Hematopoietic multipotent progenitor cell (in vitro differentiated cells): ENCODE results near the gene ITGA2. TPM values are rescaled to one million over a fixed set of nuclear protein-coding genes. Genes with fewer than 3 reads are reported as not detected.

Experiments
- DNase-seq, 3 donors: peaks; one replicate each; pipeline ENCODE4 v3.0.0-alpha.2; 2011 to 2015; ENCODE audit warnings: low read depth in 2 of 3, low spot score in 2 of 3
- total RNA-seq: library from RNA; depleted of rRNA; stranded (reverse); fragments of >200 nt; gene quantifications from one replicate; pipeline ENCODE4 v1.2.3, GENCODE V29; 2012

The ITGA2 gene
- total RNA-seq, 1 donor: 1.6 TPM

- no peak for DNase-seq
Measured at GRCh38 chr5:53048248-53048647, 59.1 kb downstream of the ITGA2 start.

GRCh38 chr5:53052499-53052898, 63.3 kb downstream of the ITGA2 start:
- DNase-seq: no peak

DNA sequence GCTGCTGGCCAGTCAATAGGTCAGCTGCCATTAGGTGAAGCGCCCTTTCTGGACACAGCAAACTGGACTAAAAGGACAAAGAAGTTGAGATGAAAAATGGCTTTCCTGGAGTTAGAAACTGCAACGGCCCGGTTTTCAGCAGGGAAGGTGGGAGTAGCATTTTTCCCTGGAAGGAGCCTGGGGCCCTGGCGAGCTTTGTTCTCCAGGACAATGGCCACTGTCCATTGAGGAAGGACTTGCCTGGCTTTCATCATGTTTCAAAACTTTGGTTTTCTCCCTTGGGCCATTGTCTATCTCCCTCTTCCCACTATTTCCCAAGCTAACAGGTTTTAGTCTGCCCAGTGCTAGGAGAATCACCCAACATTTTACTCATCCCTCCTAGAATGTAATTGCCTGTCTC, 64.2 kb downstream of the ITGA2 start:
- no peak for DNase-seq

GRCh38 chr5:53055365-53055764, 66.2 kb downstream of the ITGA2 start:
- DNase-seq: no peak

DNA sequence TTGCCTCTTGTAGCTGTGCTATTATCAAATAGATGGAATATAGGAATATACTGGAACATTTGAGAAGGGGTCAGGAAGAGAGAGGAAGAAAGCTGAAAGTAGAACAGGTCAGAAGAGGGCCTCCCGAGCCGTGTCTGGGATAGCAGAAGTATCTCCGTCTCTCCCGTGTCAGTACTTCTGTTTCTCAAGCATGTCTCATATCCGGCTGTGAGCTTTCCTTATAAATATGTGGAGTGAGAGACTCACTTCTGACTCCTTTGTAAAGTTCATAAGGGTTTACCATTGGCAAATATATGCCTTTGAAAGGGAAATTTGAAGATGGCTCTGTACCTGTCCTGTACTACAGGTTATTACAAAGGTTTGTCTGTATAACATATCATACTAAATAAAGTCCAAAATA, 70.1 kb downstream of the ITGA2 start:
- DNase-seq: no peak

DNA sequence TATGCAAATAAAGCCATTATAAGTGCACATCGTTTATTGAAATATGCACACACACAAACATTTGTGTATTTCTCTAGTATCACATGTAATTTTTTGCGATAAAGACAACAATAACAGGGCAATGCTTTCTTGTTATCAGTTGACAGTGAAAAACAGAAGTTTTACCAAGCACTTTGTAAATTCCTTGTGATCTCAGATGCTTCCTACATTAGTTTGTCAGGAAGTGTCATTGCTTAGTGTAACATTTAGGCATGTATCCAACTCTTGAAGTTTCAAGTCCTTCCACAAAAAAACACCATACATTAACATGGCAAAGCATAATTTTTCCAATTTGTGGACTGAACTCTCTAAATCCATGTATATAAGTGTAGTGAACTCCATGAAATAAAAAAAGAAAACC, 74.0 kb downstream of the ITGA2 start:
- DNase-seq: no peak

GRCh38 chr5:53063791-53064190, 74.6 kb downstream of the ITGA2 start:
- DNase-seq: no peak

DNA sequence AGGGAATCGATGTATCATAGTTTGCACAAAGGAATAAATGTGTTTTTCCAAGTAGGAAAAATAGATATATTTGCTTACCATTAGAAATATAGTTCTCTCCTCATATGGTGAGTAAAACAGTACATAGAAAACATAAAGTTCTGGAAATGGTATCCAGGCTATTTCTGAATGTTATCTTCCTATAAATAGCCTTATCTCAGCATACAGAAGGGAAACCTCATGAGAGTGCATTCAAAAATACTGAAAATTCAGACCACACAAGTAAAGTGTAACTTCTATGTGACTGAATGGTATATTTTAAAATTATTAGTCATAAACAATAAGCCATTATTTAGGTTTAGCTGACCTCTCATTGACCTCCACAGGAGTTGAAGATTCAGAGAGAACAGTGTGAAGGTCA, 76.9 kb downstream of the ITGA2 start:
- DNase-seq: no peak

DNA sequence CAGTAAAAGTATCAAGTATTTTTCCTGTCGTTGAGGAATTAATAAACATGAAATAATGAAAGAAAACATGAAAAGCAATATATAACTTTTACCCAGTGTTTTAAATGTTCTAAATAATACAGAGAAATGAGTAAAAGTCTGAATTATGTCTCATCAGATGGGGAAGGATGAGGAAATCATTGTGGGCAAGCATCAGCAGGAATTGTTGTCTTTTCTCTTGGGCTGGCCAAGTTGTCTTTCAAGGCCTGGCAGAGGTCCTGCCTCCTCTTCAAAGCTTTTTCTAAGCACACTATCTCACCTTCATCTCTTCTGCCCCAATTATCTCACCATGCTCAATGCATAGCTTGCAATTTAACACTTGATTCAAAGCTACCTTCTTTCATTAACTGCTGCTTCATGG, 78.5 kb downstream of the ITGA2 start:
- no peak for DNase-seq

DNA sequence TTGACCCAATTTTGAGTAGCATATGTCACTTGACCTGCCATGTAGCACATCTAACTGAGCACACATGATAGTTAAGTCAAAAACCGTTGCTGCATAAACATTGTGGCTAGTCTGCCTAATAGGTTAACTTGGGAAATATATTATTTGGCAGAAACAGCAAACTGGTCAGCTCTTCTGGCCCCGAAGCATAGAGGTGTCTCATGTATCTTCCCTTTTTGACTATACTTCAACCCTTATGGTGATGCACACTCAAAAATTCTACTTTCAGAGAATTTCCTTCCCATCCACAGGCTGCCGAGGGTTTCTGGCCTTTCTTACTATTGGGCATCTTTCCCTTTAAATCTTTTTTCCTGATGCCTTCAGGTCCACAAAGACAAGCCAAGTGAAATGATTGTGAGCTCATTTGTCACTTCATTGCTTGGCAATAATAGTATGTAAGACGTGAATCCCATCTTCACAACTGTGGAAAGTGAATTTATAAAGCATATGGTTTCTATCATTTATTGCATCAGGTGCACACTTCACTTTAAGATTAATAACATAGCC, 79.2 kb downstream of the ITGA2 start:
- no peak for DNase-seq

GRCh38 chr5:53069626-53070025, 80.5 kb downstream of the ITGA2 start:
- no peak for DNase-seq

- DNase-seq: no peak
Measured at GRCh38 chr5:53071298-53071697, 82.1 kb downstream of the ITGA2 start.

- DNase-seq: no peak
Measured at GRCh38 chr5:53071738-53072137, 82.6 kb downstream of the ITGA2 start.

- DNase-seq: no peak
Measured at GRCh38 chr5:53073348-53073747, 84.2 kb downstream of the ITGA2 start.

DNA sequence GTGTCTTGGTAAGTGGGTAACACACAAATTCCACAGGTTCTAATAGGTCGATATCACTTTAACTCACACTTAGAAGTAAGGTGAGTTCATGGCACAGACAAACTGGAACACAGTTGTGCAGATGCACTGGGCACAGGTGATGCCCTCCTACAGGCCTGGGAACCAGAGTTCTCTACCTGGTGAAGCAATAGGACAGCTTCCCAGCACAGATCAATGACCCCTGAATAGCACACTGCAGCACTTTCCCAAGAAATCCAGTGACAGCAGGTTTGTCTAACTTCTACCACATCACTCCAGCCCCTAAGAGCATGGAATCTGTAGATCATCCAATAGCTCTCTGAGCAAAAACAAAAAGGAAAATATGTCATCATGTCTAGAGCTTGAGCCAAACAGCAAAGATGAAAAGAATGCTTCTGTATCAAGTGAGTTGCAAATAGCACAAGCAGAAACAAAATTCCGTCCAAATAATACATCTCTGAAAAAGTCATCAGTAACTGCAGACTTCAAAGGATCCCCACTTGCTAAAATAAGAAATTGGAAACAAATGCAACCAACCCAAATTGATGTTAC, 86.9 kb downstream of the ITGA2 start:
- DNase-seq: no peak

- no peak for DNase-seq
Measured at GRCh38 chr5:53080271-53080670, 91.1 kb downstream of the ITGA2 start.

GRCh38 chr5:53083927-53084326, 94.8 kb downstream of the ITGA2 start:
- DNase-seq: no peak

- DNase-seq: no peak
Measured at GRCh38 chr5:53084546-53085255, 95.5 kb downstream of the ITGA2 start.

DNA sequence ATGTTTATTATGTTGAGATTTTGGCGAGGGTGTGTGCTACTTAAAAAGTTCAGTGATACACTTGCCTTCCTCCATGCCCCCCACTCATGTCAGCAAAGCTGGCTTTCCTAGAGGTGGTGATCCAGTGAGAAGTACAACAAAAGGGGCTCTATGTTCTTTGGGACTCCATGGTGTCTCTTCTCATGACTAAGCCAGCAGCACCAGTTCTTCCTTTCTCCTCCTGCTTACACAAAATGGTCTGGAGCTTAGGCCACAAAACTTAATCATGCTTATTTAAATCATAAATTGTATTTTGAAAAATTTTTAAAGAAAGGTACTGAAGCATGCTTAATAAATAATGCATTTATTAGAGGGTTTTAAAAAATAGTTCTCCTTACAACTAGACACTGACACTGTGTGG, 98.0 kb downstream of the ITGA2 start:
- no peak for DNase-seq

DNA sequence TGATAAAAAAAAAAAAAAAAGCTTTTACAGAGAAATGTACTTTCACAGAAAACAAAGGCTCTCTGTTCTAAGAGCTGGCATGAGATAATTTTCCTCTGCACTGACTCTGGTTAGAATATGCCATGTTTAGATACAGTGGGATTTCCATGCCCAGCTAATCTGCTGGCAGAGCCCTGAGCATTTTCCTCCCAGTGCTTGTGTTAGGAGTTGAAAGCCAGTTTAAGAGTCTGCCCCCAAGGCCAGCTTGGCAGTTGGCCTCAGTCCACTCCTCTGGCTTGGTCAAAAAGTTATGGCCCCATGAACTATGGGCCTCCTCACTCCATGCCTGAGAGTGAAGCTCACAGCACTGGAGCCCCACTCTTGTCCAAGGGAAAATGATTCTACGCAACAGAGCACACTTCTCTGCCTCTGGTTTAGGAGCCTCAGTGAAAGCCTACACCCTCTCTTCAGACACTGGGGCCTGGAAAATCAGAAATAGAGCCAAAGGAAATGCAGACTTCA, 98.5 kb downstream of the ITGA2 start:
- no peak for DNase-seq

- peak in 1 of 3 donors; percentile 42 for DNase-seq
Measured at GRCh38 chr5:53089481-53089991, 100.4 kb downstream of the ITGA2 start.

DNA sequence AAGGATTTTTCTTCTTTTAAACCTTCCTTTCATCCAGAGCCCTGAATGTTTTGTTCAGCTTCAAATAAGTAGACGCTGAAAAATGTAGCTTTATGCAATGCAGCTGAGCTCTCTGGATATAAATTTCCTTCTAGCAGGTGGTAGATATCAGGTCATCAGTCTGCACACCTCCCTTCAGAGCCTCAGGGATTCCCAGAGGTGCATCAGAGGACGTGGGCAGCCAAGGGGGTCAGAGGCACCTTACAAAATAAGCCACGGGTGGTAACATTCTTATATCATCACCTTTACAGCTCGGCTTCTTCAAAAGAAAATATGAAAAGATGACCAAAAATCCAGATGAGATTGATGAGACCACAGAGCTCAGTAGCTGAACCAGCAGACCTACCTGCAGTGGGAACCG, 101.1 kb downstream of the ITGA2 start:
- no peak for DNase-seq
